ENCODE measurements around the gene ZDHHC8.
"Not testable (repeated sequence)": the region's sequence is repeated elsewhere in the genome, so short reads cannot be mapped to it uniquely, and the experiment has no call there.

The ZDHHC8 gene

GRCh38 chr22:20145206-20145831 lies 13.7 kb downstream of the ZDHHC8 start:
- no peak for DNase-seq

- DNase-seq = no peak
Observed at GRCh38 chr22:20145832-20146223, 14.2 kb downstream of the ZDHHC8 start.

GRCh38 chr22:20146777-20147176 lies 15.2 kb downstream of the ZDHHC8 start:
- no peak for DNase-seq

- no peak for DNase-seq
Observed at GRCh38 chr22:20147237-20147988, 15.8 kb downstream of the ZDHHC8 start.

- DNase-seq = no peak
Observed at GRCh38 chr22:20148414-20148813, 16.8 kb downstream of the ZDHHC8 start.

GRCh38 chr22:20149257-20150250 lies 17.9 kb downstream of the ZDHHC8 start:
- DNase-seq = no peak

GRCh38 chr22:20150381-20151275 lies 19.0 kb downstream of the ZDHHC8 start, which contains the start of gene CCDC188:
Gene CCDC188 (minus strand): TSS chr22:20151055. CDS start chr22:20150986, 69 bp downstream.
- no peak for DNase-seq

GRCh38 chr22:20151276-20151588 lies 19.6 kb downstream of the ZDHHC8 start:
- no peak for DNase-seq

- no peak for DNase-seq
Observed at GRCh38 chr22:20152464-20152890, 20.9 kb downstream of the ZDHHC8 start.

- no peak for DNase-seq
Observed at GRCh38 chr22:20153945-20154344, 22.3 kb downstream of the ZDHHC8 start.

GRCh38 chr22:20154602-20155187 lies 23.1 kb downstream of the ZDHHC8 start:
- DNase-seq = no peak

- peak; percentile 63 for DNase-seq
Observed at GRCh38 chr22:20155330-20156041, 23.9 kb downstream of the ZDHHC8 start.

- no peak for DNase-seq
Observed at GRCh38 chr22:20156042-20156389, 24.4 kb downstream of the ZDHHC8 start.

GRCh38 chr22:20156611-20157429 lies 25.2 kb downstream of the ZDHHC8 start:
- DNase-seq = peak; percentile 7

- no peak for DNase-seq
Observed at GRCh38 chr22:20157430-20158183, 26.0 kb downstream of the ZDHHC8 start.

- DNase-seq = no peak
Observed at GRCh38 chr22:20158391-20159036, 26.9 kb downstream of the ZDHHC8 start.

- no peak for DNase-seq
Observed at GRCh38 chr22:20159076-20159475, 27.5 kb downstream of the ZDHHC8 start.

- DNase-seq = not testable (repeated sequence)
Observed at GRCh38 chr22:20159531-20159930, 27.9 kb downstream of the ZDHHC8 start.

- DNase-seq = no peak
Observed at GRCh38 chr22:20160041-20160440, 28.4 kb downstream of the ZDHHC8 start.
